Fibroblast of upper back skin (primary cell): ENCODE measurements around the gene YWHAH.

Experiments used
- DNase-seq: peaks from one replicate; pipeline ENCODE4 v3.0.0-alpha.2; 2013

Gene YWHAH

DNA sequence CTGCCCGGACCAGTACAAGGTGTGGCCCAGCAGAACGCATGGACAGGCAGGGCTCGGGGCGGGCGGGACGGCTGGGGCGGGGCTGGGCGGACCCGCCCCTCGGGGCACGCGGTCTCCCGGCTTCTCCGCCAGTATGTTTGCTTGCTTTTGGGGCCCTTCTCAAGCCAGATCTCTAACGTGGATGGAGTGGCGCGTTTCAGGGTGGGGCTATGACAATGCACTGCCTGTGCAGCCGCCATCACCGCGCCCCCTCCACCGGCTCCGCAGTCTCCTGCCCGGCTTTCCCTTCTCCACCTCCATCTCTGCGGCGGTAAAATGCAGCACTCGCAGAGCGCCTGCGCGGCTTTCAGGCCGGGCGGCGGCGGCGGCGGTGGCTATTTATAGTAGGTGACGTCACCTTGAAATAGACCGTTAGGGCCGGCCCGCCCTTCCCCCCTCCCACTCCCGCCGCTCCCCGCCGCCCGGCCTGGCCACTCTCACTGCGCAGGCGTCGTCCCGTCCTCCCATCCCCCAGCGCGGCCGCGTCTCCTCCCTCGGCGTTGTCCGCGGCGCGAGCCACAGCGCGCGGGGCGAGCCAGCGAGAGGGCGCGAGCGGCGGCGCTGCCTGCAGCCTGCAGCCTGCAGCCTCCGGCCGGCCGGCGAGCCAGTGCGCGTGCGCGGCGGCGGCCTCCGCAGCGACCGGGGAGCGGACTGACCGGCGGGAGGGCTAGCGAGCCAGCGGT is at the start of gene YWHAH:
Gene YWHAH, plus strand, starts transcription at position 558 of the 722 bp plus-strand sequence. CDS start 199 bp downstream, outside the sequence.
- peak; percentile 93 for DNase-seq

DNA sequence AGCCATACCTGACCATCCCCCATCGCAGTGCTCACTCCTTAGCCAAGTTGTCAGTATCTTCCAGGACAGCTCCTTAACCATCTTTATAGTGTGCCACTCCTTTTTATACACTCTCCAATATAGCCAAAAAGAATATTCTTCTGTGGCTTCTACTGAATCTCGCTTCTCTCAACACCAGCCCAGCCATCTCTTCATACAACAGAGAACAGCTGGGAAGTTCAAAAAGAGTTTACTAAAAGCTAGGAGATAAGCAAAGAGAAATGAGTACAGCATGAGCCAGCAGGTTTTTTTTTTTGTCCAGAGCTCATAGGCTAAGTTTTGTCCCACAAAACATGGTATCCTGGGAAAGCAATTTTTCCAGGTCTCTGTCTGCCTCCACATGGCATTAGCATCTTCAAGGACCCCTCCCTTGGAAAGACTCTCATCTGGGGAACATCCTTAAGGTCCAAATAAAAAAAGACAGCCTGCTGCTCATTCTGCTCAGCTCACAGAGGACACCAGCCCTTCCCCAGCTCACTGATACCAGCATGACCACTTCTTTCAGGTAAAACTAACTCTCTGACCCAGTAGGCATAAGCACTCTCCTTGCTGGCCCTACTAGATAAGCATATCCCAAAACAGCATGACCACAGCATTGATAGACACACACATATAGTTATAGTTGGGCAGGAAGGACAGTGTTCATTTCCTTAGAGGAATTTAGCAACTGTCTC is 48.8 kb upstream of the YWHAH start:
- no peak for DNase-seq

DNA sequence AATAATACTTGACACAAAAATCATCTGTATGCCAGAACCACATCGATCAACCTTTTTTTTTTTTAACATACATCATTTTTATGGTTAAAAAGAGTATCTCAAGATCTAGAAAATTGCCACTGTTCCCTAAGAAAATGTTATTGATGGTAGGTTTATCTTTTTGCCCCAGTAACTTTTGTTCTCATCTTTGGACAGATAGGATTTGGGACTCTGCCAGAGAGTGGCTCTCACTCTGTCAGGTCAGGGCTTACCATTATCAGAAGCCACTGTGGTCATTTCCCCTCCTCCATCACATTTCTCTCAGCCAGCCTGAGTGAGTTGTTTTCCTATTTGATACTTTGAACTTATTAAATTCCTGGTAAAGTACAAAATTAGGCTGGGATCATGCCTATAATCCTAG is 47.9 kb upstream of the YWHAH start:
- DNase-seq = no peak

DNA sequence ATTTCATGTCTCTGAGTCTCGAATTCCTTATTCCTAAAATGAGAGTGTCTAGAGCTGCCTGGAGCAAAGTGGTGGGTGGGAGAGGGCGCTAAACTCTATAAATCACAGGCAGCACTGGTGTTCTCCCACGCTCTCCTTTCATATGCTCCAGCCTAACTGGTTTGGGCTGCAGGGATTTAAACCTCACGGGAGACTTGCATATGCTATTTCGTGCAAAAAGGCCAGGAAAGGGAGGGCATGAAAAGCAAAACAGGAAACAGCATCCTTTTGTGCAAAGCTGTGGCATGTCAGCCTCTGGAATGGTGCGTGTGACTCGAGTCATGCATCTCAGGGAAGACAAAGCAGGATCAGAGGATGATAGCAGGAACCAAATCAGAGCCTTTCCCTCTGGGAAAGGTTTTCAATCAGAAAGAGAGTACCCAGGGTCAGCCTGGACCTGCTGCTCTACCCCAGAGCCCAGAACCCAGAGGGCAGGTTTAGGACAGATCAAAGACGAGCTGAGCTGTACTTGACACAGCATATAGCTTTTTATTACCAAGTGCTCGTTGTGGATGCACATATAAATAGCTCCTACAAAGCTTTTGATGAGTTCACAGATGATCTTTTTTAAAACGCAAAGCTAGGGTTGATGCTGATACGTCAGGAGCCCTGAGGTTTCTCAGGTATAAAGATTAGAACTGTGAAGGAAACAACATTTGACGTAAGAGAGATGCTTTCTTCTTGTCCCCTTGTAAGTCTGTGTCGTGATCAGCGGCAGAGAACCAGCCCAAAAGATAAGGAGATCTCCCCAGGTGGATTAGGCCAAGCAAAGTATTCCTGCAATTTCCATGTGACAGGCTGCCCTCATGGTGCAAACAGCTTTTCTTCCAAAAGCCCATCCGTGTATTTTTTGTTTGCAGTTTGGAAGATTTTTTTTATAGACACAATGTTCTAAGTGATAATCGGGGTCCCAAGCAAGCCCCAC is 46.2 kb upstream of the YWHAH start:
- DNase-seq = peak; percentile 22

DNA sequence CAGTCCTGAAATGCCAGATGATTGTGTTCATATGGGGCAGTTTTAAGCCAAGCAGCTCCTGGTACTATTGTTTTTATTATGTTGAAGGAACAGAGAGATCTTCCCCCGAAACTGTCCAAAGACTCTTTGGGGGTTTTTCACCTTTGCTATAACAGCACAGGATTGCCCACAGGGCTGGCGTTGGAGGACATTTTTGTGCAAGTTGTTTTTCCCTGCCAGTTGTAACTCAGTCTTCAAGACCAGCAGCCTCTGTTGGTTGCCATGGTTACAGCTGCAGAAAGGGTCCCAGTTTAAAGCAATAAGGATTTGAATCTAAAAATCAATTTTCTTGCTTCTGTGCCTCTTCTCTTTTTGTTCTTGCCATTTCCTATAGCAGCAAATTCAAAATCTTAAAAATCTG is 45.4 kb upstream of the YWHAH start:
- DNase-seq = no peak

DNA sequence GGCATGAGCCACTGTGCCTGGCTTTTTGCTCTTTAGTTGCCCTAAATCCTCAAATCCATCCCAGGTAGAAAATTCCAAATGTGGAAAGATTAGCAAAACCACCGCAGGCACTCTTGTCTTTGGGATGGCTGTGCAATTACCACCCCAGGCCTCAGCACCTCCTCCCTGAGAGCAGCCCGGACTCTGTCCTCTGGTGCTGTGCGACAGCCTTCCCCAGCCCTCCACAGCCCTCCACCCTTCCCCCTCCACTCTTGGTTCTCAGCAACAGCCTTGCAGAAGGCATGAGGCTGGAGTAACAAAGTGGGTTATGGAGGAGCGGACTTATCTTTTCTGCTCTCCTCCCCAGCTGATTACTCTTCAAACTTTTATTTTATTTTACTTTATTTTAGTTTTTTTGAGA is 44.7 kb upstream of the YWHAH start:
- DNase-seq = no peak

DNA sequence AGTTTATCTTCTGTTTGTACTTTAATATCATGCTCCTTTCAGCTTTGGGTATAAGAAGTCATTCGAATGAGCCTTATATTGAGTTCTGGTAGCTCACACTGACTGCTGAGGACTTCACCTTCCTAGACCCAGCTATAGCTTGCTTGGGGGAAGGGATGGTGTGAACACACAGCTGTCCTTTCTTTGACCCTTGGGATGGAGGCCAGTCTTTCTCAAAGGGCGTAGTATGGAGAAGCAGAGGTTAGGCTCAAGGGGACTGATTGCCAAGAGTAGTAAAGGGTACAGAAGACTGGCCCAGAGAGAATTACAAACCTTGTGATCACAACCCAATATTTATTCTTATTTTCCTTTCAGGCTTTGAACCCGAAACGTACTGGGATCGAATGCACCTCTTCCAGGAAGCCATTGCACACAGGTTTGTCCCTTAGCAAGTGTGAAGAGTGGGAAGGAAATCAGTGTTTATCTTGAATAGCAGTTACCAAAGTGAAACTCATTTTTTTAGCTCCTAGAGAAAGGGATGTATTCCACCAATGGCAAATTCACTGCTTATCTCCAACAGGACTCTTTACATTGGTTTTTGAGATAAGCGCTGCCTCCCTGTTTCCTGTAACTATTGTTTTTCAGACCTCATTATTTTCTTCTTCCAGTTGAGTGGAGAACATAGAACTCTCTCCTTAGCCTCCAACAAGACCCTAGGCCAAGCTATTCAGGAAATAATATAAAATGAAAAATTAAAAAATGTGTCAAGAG is 42.8 kb upstream of the YWHAH start:
- no peak for DNase-seq

DNA sequence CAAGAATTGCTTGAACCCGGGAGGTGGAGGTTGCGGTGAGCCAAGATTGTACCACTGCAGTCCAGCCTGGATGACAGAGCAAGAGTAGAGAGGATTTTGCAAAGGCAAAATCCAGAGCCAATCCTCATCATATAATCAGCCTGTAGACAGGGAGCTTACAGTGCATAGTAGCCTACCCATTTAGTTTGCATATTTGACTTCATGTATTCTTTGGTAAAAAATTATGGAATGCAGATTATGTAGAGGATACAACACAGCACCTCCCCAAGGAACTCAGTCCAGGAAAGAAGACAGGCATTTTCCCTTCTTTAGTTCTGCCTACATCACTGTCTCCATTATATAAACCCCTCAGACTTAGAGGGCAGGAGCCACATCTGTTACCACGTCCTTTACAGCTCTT is 39.7 kb upstream of the YWHAH start:
- DNase-seq = no peak

DNA sequence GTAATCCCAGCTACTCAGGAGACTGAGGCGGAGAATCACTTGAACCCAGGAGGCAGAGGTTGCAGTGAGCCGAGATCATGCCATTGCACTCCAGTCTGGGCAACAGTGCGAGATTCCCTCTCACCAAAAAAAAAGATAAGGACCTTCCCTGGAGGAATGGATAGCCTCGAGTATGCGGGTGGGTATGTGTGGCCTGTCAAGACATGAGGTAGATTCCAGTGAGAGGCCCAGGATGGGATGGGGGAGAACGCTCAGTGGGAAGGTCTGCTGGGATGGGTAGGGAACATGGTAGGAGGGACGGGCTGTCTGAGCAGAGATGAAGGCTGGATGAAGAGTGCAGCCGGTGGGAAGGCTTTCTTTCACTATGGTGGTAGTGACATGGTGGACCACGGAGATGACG is 39.0 kb upstream of the YWHAH start:
- no peak for DNase-seq

DNA sequence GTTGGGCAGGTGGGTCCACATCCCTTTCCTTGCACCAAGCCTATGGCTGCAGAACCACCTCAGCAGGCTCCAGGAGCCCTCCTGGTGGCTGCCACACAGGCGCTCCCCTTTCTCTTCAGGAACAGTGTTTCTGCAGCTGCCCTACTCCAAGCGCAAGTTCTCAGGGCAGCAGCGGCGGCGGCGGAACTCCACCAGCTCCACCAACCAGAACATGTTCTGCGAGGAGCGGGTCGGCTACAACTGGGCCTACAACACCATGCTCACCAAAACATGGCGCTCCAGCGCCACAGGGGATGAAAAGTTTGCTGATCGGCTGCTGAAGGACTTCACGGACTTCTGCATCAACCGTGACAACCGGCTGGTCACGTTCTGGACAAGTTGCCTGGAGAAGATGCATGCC is 38.2 kb upstream of the YWHAH start:
- no peak for DNase-seq

DNA sequence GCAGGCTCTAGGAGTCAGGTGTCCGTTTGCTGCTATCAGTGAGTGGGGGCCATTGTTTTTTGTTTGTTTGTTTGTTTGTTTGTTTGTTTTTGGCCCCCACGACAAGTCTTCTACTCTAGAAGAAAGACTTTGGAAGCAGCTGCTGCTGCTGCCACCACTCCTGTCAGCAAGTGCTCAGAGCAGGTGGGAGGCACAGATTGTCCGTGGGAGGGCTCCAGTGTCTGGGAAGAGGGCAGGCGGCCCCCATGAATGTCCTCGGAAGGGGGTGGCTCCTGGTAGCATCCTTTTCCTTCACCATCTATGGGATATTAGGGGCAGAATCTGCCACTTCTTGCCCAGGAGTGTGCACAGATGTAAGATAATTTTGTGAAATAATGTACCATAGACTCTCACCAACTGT is 37.8 kb upstream of the YWHAH start:
- DNase-seq = no peak

DNA sequence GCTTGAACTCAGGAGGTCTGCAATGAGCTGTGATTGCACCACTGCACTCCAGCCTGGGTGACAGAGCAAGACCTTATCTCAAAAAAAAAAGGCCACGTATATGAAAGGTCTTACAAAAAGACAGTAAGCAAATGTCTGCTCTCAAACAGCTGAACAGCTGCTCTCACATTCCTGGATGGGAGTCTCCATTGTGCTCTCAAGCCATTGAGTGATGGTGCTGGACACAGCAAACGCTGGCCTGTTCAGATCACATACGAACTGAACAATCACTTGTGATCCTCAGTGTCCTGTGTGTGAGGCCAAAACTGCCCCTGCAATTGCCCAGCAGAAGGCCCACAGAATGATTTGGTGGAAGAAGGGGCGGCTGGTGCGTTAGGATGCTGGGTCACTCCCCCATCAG is 34.4 kb upstream of the YWHAH start:
- no peak for DNase-seq

DNA sequence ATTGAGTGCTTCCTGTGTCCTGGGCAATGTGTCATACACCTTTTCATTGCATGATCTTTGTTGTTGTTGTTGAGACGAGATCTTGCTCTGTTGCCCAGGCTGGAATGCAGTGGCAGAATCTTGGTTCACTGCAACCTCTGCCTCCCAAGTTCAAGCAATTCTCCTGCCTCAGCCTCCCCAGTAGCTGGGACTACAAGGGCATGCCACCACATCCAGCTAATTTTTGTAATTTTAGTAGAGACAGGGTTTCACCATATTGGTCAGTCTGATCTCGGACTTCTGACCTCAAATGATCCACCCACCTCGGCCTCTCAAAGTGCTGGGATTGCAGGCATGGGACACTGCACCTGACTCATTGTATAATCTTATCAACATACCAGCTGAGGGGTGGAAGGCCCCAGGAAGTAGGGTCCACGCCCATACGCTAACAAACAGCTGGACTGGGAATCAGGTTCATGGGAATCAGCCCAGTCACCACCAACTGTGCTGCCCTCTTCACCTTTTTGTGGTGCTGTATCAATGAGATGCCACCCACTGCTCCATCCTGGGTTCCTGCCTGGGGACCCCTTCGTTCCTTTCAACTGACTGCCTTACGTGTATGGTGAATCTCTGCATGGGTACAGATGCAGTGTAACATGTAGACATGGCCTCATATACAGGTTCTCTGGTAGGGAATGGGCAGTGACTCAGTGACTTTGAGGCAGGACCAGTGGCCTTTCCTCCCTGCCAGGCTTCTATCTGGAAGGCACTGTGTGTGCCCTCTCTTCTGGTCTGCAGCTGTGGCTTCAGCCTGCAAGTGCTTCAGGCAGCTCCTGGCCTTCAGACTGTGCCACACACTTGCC is 32.5 kb upstream of the YWHAH start:
- no peak for DNase-seq

DNA sequence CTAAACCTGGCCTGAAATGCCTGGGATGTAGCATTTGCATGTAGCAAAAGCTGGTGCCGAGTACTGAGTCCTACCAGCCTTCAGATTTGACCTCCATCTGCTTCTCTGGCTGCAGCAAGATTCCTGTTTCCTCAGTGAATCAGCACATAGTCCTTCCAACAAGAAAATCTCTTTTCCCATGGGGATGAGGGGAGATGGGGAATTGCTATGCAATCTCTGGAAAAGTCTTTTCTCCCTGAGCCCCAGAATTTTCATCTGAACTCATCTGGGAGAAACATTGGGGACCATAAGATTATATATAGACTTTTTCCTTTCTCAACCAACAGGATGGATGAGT is 32.0 kb upstream of the YWHAH start:
- DNase-seq = peak; percentile 65

DNA sequence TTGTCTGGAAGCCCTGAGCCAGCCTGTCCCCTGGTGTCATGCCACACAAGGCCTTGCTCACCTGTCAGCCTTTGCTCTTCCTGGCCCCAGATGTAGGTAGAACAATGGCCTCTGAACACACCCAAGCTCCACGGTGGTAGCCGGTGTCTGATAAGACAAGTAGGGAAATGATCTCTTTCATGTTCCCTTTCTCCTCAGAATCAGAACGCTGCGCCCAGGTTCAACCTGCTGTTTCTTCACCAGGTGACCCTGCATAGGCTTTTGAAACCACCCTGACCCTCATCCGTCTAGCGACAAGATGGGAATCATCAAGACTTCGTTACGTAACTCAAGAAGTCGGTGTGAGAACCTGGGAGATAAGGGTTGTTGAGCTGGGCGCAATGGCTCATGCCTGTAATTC is 28.7 kb upstream of the YWHAH start:
- DNase-seq = no peak

DNA sequence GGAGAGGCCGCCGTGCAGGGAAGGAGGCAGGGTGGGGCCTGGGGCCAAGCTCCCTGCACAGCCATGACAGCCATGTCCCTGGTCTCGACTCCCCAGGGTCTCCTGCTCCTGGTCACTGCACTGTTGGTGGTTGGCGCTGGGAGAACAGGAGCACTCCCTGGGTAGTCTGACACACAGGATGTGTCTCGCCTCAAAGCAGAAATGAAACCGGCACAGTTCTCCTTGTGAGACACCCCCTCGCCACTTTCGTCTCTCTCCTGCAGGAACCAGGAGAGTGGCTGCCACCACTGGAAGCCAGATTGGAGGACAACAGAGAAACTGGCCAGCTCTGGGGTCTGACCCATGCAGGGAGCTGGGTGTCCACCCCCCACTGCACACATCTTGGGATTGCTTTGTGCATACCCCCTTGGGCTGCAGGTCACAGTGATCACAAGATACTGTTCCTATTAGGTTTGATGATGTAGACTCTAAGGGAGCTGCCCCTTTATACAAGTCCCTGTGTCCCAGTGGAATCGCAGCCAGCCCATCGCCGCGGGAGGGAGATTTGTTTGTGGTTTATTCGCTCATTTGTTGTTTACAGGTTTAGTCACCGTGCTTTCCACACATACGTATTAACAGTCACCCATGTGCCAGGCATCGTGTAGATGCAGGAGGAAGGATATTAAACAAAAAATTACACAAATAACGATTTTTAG is 27.0 kb upstream of the YWHAH start:
- no peak for DNase-seq

DNA sequence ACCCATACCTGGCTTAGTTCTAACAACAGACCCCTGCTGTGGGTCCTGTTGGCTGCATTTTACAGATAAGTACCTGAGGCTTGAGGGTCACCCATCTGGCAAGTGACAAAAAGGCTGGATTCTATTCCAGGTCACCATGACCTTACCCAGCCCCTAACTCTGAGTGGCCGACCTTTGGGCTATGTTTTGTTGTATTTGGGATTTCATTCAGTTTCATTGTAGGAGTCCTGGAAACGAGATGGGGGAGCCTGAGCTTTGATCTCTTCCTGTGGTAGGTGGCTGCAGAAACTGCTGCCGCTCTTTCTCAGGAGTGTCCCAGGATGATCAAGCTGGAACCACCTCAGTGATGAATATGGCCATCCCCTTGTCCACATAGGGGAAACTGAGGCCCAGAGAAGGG is 24.6 kb upstream of the YWHAH start:
- no peak for DNase-seq

DNA sequence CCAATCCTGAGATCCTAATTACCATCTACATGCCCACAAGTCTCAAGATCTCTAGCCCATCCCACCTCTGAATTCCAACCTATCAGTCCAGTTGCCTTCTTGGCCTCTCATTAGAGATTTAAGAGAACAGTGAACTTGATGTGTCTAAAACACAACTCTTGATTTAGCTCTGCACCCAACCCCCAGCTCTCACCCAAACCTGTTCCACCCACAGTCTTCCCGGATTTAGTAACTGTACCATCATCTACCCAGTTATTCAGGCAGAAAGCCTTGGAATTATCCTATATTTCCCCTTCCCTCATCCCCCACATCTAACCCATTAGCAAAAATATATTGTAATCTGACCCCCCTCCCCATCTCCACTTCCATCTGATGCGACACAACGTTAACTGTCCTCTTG is 24.0 kb upstream of the YWHAH start:
- no peak for DNase-seq

DNA sequence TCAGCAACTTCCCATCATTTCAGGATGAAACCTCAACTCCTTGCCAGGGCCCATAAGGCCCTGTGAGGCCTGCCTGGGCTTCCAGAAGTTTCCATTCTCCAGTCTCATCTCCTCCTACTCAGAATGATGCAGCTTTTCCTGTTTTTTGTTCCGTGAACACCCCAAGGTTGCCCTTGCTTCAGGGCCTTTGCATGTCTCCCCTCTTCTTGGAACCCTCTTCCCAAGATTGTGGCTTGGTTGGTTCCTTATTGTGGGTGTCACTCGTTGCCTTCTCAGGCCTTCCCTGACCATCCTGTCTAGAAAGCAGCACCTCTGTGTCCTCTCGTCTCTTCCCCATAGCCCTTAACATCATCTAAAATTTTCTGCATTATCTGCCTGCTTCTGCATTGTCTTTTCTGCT is 23.2 kb upstream of the YWHAH start:
- DNase-seq = no peak

DNA sequence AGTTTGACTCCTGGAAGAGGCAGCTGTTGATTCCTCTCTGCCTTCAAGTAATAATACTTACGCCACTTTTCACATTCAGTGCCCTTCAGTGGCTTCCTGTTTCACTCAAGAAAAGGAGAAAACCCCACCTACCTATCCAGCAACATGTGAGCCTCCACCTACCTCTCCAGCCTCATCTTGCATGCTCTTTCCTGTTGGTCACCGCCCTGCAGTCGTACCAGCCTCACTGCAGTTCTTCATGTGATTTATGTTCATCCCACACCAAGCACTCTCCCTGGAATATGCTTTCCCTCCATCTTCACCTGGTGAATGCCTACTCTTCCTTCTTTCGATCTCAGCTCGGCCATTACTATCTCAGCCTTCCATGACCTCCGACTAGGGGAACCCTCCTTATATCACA is 21.8 kb upstream of the YWHAH start:
- DNase-seq = no peak

DNA sequence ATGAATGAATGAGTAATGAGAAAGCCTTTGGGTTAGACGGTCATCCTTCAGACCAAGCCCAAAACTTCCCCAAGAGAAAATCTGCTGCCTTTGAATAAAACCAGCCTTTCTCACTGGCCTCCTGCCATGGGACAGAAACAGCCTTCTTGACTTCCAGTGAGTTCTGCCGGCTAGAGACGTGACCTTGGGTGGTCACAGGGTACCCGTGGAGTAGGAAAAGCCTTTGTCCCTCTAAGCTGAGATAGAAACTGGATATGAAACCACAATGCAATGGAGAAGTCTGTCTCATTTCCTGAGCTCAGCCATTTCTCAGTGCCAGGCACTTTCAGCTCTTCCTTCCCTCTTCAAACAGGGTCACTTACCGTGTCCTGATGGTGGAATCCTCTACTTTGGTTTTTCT is 21.2 kb upstream of the YWHAH start:
- DNase-seq = no peak
